Left ventricle myocardium superior (tissue), 1 donor: ENCODE measurements around the gene TEX26. TPM values are rescaled to one million over a fixed set of nuclear protein-coding genes. Genes with fewer than 3 reads are reported as not detected.

Experiments used
- ATAC-seq: fragments of 200-7000 bp; cut with Tn5 transposase; one replicate; pipeline ENCODE4 v1.9.1; 2020; ENCODE audit warnings: mild to moderate bottlenecking, moderate library complexity
- DNase-seq: peaks from one replicate; pipeline ENCODE4 v3.0.0-alpha.2; 2020
- intact Hi-C: fragments of 100-400 bp; cut with micrococcal nuclease; formaldehyde crosslinking; loops from one replicate; pipeline ENCODE4 v1.11.0; 2022
- long read RNA-seq: library from polyadenylated mRNA; unstranded; transcript quantifications from one replicate; pipeline ENCODE4 v2.0.0, GENCODE V29; 2021
- total RNA-seq: library from RNA; stranded (reverse); fragmentation: NEBNext Ultra II Directional; extraction: Animal tissue kit (Norgen Biotek cat#: 25700); gene quantifications from one replicate; pipeline ENCODE4 v1.2.1, GENCODE V29; 2021
- donor health status: DM: no; HTN: yes; CAD: no; lungs with severe emphysema.

Gene TEX26
- not detected for total RNA-seq
- long read RNA-seq, result 0 reads

- DNase-seq, result peak; percentile 51
- ATAC-seq, result peak; percentile 75
Observed at GRCh38 chr13:30932481-30933353, at the start of gene TEX26. Gene TEX26 (plus strand): TSS chr13:30932656. CDS start chr13:30932716, 60 bp downstream.

GRCh38 chr13:30882996-30883766, 49.3 kb upstream of the TEX26 start:
- intact Hi-C loops, result no loop called here
- ATAC-seq (no peak), DNase-seq (no peak)

More at GRCh38 chr13:30932481-30933353, at the start of gene TEX26:
- intact Hi-C loops, result no loop called here

DNA sequence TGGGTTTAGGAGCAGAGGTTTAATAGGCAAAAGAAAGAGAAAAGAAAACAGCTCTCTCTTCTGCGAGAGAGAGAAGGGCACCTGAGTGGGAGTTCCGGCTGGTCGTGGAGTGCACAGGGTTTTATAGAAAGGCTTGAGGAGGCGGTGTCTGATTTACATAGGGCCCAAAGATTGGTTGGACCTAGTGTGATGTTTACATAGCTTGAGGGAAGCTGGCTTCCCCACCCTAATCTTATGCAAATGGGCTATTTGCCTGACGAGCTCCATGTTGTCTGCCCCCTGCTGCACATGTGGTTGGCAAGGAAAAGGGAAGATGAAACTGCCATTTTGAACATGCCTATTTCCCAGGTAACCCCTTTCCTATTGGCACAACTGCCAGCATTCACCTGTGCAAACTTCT, 47.9 kb upstream of the TEX26 start:
- ATAC-seq (no peak), DNase-seq (no peak)
- intact Hi-C loops, result no loop called here

GRCh38 chr13:30889196-30889690, 43.2 kb upstream of the TEX26 start:
- DNase-seq, result no peak
- intact Hi-C loops, result no loop called here
- ATAC-seq, result no peak

GRCh38 chr13:30892966-30893365, 39.5 kb upstream of the TEX26 start:
- peak; percentile 57 for ATAC-seq
- intact Hi-C loops, result loop anchor here (5.0 kb wide), 1 partner anchor 249 kb away; no protein-coding TSS in a partner anchor
- peak; percentile 61 for DNase-seq

DNA sequence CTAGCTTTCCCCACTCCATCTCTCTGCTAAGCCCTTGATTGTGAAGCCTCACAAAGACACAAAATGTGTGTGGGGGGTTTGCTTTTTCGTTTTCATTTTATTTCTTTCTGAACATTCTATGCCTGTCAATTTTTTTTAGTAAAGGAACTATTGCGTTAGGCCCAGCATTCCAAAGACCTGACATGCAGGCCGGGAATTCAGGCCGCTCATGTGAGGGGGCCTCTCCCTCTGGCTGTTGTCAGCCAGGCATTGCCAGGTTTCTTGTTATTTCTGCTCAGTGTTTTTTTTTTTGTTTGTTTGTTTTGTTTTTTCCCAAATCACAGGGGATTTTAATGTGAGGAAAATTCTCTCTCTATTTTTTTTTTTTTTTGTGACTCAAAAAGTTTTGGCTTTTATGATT, 36.7 kb upstream of the TEX26 start:
- ATAC-seq (peak; percentile 72), DNase-seq (peak; percentile 66)
- intact Hi-C loops, result no loop called here

- intact Hi-C loops, result no loop called here
- no peak for ATAC-seq
- no peak for DNase-seq
Observed at GRCh38 chr13:30898070-30898469, 34.4 kb upstream of the TEX26 start.

DNA sequence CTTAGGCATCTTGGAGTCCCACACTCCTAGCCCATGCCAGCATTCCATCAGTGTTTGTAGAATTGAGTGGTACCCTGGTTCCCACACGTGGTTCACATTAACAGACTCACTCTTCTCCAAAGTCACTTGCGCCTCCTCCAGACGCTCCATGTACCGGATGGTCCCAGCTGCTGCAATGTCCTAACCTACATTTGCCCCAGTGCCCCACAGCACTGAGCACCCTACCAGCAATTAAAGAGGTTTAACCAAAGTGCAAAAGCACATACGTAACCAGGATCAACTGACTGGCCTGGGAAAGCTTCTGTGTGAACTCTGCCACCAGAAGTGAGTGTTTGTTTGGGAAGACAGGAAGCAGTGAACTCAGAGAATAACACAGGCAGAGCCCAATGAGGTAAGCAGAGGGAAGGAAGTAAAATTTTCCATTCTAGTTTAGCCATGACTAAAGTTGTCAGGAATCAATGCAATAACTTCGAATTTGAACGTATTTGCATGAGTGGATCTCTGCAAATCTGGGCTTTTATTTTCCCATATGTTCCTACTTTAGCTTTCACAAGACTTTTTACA, 33.7 kb upstream of the TEX26 start:
- peak; percentile 86 for ATAC-seq
- no peak for DNase-seq

GRCh38 chr13:30900436-30900835, 32.0 kb upstream of the TEX26 start:
- ATAC-seq, result no peak
- no peak for DNase-seq
- intact Hi-C loops, result no loop called here

More for the DNA sequence above, 33.7 kb upstream of the TEX26 start:
- intact Hi-C loops, result no loop called here

GRCh38 chr13:30900952-30901749, 31.3 kb upstream of the TEX26 start:
- ATAC-seq (no peak), DNase-seq (no peak)
- intact Hi-C loops, result no loop called here

DNA sequence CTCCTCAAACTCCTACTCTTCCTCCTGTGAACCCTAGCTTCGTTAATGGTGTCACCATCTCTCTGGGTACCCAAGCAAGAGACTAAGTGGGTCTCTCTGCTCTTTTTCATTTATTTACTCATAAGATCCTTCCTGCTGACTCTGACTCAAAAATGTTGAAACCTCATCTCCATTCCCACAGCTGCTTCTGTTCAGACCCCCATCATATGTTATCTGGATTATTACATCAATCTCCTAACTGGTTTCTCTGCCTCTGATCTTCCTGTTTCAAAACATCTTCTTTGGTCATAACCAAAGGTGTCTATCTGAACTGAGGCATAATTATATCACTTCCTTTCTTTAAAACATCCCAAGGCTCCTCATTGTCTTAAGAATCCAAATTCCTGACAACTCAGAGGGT, 28.4 kb upstream of the TEX26 start:
- DNase-seq (no peak), ATAC-seq (no peak)
- intact Hi-C loops, result no loop called here

DNA sequence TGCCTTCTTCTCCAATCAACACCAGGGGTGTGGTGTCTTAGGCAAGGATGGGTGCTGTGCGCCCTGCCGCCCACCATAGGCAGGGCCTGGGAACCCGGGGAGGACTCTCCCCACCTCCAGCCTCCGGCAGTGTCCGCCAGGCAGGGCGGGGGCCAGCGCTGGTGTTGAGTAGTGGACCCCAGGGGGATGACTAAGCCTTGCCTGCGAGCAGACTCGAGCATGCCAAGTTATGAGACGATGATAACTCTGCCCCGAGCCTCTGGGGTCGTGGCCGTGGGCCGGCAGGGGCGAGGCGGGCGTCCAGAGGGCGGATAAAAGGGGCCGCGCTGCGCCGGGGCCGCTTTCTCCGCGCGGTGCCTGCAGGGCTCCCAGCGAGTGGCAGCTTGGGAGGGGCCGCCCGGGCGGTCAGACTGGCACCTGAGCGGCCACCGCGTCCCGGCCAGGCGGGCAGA, 26.5 kb upstream of the TEX26 start, which contains the start of gene MEDAG:
TSS of gene MEDAG (plus strand) at position 340 of the 452 bp plus-strand sequence. CDS start 245 bp downstream, outside the sequence.
- peak; percentile 89 for DNase-seq
- intact Hi-C loops, result no loop called here

DNA sequence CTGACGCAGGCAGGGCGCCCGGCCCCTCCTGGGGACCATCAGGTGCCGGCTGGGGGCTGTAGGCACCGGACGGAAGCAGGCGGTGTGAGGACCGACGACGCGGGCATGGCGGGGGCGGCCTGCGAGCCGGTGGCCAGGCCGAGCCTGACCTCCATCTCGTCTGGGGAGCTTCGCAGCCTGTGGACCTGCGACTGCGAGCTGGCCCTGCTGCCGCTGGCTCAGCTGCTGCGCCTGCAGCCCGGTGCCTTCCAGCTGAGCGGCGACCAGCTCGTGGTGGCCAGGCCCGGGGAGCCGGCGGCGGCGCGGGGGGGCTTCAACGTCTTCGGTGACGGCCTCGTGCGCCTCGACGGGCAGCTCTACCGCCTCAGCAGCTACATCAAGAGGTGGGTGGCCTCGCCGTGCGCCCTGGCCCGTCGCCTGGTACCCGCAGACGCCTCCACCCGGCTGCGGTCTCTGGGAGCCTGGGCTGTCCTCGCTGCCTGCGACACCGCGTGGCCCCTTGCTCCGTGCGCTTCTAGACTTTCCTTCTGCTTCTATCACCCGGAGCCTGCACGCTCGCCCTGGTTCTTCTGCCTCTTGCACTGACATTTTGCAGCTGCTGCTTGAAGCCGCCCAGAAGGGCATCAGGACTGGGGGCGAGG, 25.9 kb upstream of the TEX26 start:
- intact Hi-C loops, result no loop called here
- ATAC-seq (peak; percentile 26), DNase-seq (peak; percentile 49)

More for the DNA sequence above, 26.5 kb upstream of the TEX26 start, which contains the start of gene MEDAG:
- ATAC-seq, result peak; percentile 82

- ATAC-seq, result peak; percentile 50
- intact Hi-C loops, result no loop called here
- DNase-seq, result no peak
Observed at GRCh38 chr13:30907121-30907861, 25.2 kb upstream of the TEX26 start.

GRCh38 chr13:30908416-30908980, 24.0 kb upstream of the TEX26 start:
- DNase-seq (peak; percentile 62), ATAC-seq (peak; percentile 84)
- intact Hi-C loops, result no loop called here

- intact Hi-C loops, result no loop called here
- ATAC-seq (no peak), DNase-seq (no peak)
Observed at GRCh38 chr13:30910676-30911075, 21.8 kb upstream of the TEX26 start.
